HEK293 (cell line): ENCODE measurements around the gene LSM3.

ENCODE experiments used
- CTCF ChIA-PET: fragments of 350-600 bp; formaldehyde crosslinking; extraction: SDS; loops from one replicate; lab custom pipeline; 2021; ENCODE audit warnings: antibody characterized with exemption; lab: Yijun Ruan, JAX
- POLR2A ChIA-PET: fragments of 300-600 bp; formaldehyde crosslinking; extraction: SDS; loops from one replicate; lab custom pipeline; 2020; ENCODE audit warnings: antibody characterized with exemption, inconsistent platforms; lab: Yijun Ruan, JAX
- H3K27ac ChIP-seq: fragments of 200-500 bp; sonication (Bioruptor generic); 2 replicates; pipeline ENCODE4 v1.5.1; 2014; ENCODE audit warnings: low read depth, low read length, control low read depth, inconsistent platforms; ENCODE audit errors: extremely low read depth
- H3K36me3 ChIP-seq, 2 experiments: fragments of 200-500 bp in 1 of 2; sonication (Bioruptor generic) in 1 of 2; 1 replicate in 1 of 2; 2 replicates in 1 of 2; pipeline ENCODE4 v1.5.1; 2014 to 2017; ENCODE audit warnings: inconsistent platforms in 2 of 2, low read length in 2 of 2; ENCODE audit not compliant: control insufficient read depth in 2 of 2, insufficient read depth in 1 of 2
- H3K4me1 ChIP-seq: fragments of 200-500 bp; sonication (Bioruptor generic); 2 replicates; pipeline ENCODE4 v1.5.1; 2014; ENCODE audit warnings: mild to moderate bottlenecking, low read length, inconsistent platforms; ENCODE audit not compliant: control insufficient read depth, insufficient read depth
- H3K4me3 ChIP-seq: 2 replicates; pipeline ENCODE4 v1.5.1; 2011; ENCODE audit warnings: low read depth, mild to moderate bottlenecking, control low read depth, low read length, moderate library complexity
- H3K9me3 ChIP-seq: fragments of 200-500 bp; sonication (Bioruptor generic); 2 replicates; pipeline ENCODE4 v1.5.1; 2014; ENCODE audit warnings: low read depth, low read length, inconsistent platforms; ENCODE audit not compliant: control insufficient read depth, insufficient read depth
- GFI1B ChIP-seq: fragments of 450-650 bp; formaldehyde crosslinking; IDR thresholded peaks from 2 replicates; pipeline ENCODE4 v1.5.1; 2016; ENCODE audit warnings: missing biosample characterization, missing genetic modification characterization
- IKZF3 ChIP-seq: fragments of 450-650 bp; IDR thresholded peaks from 2 replicates; pipeline ENCODE4 v1.5.0; 2018; ENCODE audit warnings: missing biosample characterization, mild to moderate bottlenecking, missing genetic modification characterization, moderate library complexity
- MYNN ChIP-seq: fragments of 450-650 bp; formaldehyde crosslinking; IDR thresholded peaks from 2 replicates; pipeline ENCODE4 v1.5.1; 2016; ENCODE audit warnings: missing biosample characterization, missing genetic modification characterization, borderline replicate concordance
- SCRT1 ChIP-seq: fragments of 450-650 bp; formaldehyde crosslinking; IDR thresholded peaks from 2 replicates; pipeline ENCODE4 v1.5.1; 2016; ENCODE audit warnings: missing biosample characterization, missing genetic modification characterization, borderline replicate concordance
- SCRT2 ChIP-seq: fragments of 450-650 bp; formaldehyde crosslinking; IDR thresholded peaks from 2 replicates; pipeline ENCODE4 v1.5.1; 2016; ENCODE audit warnings: missing biosample characterization, missing genetic modification characterization
- SP7 ChIP-seq: fragments of 450-650 bp; formaldehyde crosslinking; IDR thresholded peaks from 2 replicates; pipeline ENCODE4 v1.5.1; 2016; ENCODE audit warnings: missing biosample characterization, missing genetic modification characterization
- ZNF169 ChIP-seq: fragments of 450-650 bp; formaldehyde crosslinking; IDR thresholded peaks from 2 replicates; pipeline ENCODE4 v1.5.1; 2016; ENCODE audit warnings: missing biosample characterization, missing genetic modification characterization
- ZNF214 ChIP-seq: fragments of 450-650 bp; formaldehyde crosslinking; IDR thresholded peaks from 2 replicates; pipeline ENCODE4 v1.5.1; 2017; ENCODE audit warnings: missing biosample characterization, mild to moderate bottlenecking, missing genetic modification characterization, borderline replicate concordance
- ZNF335 ChIP-seq: fragments of 450-650 bp; formaldehyde crosslinking; conservative IDR thresholded peaks from 2 replicates; pipeline ENCODE4 v1.5.1; 2016; ENCODE audit warnings: missing biosample characterization, missing genetic modification characterization
- ZNF341 ChIP-seq: fragments of 450-650 bp; formaldehyde crosslinking; IDR thresholded peaks from 2 replicates; pipeline ENCODE4; 2016; ENCODE audit warnings: low read depth, missing biosample characterization, missing genetic modification characterization
- ZNF473 ChIP-seq: fragments of 450-650 bp; formaldehyde crosslinking; IDR thresholded peaks from 2 replicates; pipeline ENCODE4 v1.5.1; 2017; ENCODE audit warnings: missing biosample characterization, missing genetic modification characterization
- ZNF560 ChIP-seq: fragments of 450-650 bp; formaldehyde crosslinking; IDR thresholded peaks from 2 replicates; pipeline ENCODE4 v1.5.1; 2017; ENCODE audit warnings: missing biosample characterization, missing genetic modification characterization, borderline replicate concordance
- ZNF664 ChIP-seq: fragments of 450-650 bp; formaldehyde crosslinking; IDR thresholded peaks from 2 replicates; pipeline ENCODE4 v1.5.1; 2016; ENCODE audit warnings: missing biosample characterization, missing genetic modification characterization
- ZNF701 ChIP-seq: fragments of 450-650 bp; formaldehyde crosslinking; IDR thresholded peaks from 2 replicates; pipeline ENCODE4 v1.5.1; 2016; ENCODE audit warnings: missing biosample characterization, missing genetic modification characterization
- ZNF843 ChIP-seq: fragments of 450-650 bp; formaldehyde crosslinking; IDR thresholded peaks from 2 replicates; pipeline ENCODE4 v1.5.1; 2016; ENCODE audit warnings: missing biosample characterization, missing genetic modification characterization
- TF ChIP-seq, protein P1 (sequence below): fragments of 450-650 bp; formaldehyde crosslinking; IDR thresholded peaks from 2 replicates; pipeline ENCODE4 v1.5.1; 2016; ENCODE audit warnings: missing biosample characterization, missing genetic modification characterization
- TF ChIP-seq, protein P2 (sequence below): fragments of 450-650 bp; formaldehyde crosslinking; IDR thresholded peaks from 2 replicates; pipeline ENCODE4 v1.5.1; 2016; ENCODE audit warnings: missing biosample characterization, missing genetic modification characterization
- TF ChIP-seq, protein P3 (sequence below): sonication (generic); formaldehyde crosslinking; IDR thresholded peaks from 2 replicates; pipeline ENCODE4 v1.8.1; 2022; ENCODE audit warnings: mild to moderate bottlenecking, moderate library complexity, missing genetic modification reagents
- TF ChIP-seq, protein P4 (sequence below): fragments of 450-650 bp; formaldehyde crosslinking; IDR thresholded peaks from 2 replicates; pipeline ENCODE4 v1.5.1; 2017; ENCODE audit warnings: missing biosample characterization, missing genetic modification characterization
- TF ChIP-seq, protein P5 (sequence below): fragments of 450-650 bp; formaldehyde crosslinking; IDR thresholded peaks from 2 replicates; pipeline ENCODE4 v1.5.1; 2016; ENCODE audit warnings: missing biosample characterization, missing genetic modification characterization
- TF ChIP-seq, protein P6 (sequence below): fragments of 450-650 bp; formaldehyde crosslinking; IDR thresholded peaks from 2 replicates; pipeline ENCODE4 v1.5.1; 2016; ENCODE audit warnings: missing biosample characterization, missing genetic modification characterization
- TF ChIP-seq, protein P7 (sequence below): fragments of 450-650 bp; formaldehyde crosslinking; IDR thresholded peaks from 2 replicates; pipeline ENCODE4 v1.5.1; 2017; ENCODE audit warnings: missing biosample characterization, missing genetic modification characterization
- TF ChIP-seq, protein P8 (sequence below): fragments of 450-650 bp; formaldehyde crosslinking; IDR thresholded peaks from 2 replicates; pipeline ENCODE4 v1.5.1; 2017; ENCODE audit warnings: missing biosample characterization, mild to moderate bottlenecking, missing genetic modification characterization, moderate library complexity

The LSM3 gene

DNA sequence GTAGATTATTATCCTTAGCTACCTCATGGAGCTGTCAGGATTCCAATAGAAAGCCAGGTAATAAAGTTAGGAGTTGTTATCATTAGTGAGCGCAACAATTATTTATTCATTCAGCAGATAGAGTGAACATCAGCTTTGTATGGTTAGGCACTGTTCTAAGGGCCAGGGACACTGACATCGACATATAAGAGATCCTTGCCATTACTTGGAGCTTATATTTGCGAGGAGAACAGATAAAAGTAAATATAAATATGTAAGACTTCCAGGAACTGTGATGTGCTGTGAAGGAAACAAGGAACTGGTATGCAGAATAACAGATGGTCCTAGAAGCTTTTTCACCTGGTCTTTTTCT lies 473 bp downstream of the LSM3 start:
- CTCF ChIA-PET, result interaction anchor here (0.7 to 1.6 kb wide), 4 partner anchors 13 to 282 kb away, joined by 3 to 8 read pairs (median 6); no protein-coding TSS in a partner anchor
- peak overlapping the region; percentile 87 for H3K4me3 ChIP-seq
- H3K4me1 ChIP-seq, result peaks cover 7% of the 10 kb centered on the region; the same call in 1 of the 2 replicates
- peak overlapping the region; percentile 53; the same call in 1 of the 2 replicates for H3K27ac ChIP-seq
- POLR2A ChIA-PET, result interaction anchor here (0.6 to 2.4 kb wide), 21 partner anchors 9 to 886 kb away, joined by 3 to 32 read pairs (median 4); partner anchors contain the start of genes CCDC174, CHCHD4, MRPS25 and TMEM43
- no peaks in the 10 kb centered on the region for H3K9me3 ChIP-seq
- H3K36me3 ChIP-seq, result peaks cover 16 to 33% of the 10 kb centered on the region in 2 experiments
- TF ChIP-seq ZNF473 (tag by site-specific recombination) (no peak), GFI1B (tag by site-specific recombination) (no peak), ZNF664 (tag by site-specific recombination) (no peak), ZNF843 (tag by site-specific recombination) (no peak), ZNF341 (tag by site-specific recombination) (no peak), SP7 (no peak)
- TF ChIP-seq, protein P1, sequence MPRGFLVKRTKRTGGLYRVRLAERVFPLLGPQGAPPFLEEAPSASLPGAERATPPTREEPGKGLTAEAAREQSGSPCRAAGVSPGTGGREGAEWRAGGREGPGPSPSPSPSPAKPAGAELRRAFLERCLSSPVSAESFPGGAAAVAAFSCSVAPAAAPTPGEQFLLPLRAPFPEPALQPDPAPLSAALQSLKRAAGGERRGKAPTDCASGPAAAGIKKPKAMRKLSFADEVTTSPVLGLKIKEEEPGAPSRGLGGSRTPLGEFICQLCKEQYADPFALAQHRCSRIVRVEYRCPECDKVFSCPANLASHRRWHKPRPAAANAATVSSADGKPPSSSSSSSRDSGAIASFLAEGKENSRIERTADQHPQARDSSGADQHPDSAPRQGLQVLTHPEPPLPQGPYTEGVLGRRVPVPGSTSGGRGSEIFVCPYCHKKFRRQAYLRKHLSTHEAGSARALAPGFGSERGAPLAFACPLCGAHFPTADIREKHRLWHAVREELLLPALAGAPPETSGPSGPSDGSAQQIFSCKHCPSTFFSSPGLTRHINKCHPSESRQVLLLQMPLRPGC, result no peak
- TF ChIP-seq, protein P2, sequence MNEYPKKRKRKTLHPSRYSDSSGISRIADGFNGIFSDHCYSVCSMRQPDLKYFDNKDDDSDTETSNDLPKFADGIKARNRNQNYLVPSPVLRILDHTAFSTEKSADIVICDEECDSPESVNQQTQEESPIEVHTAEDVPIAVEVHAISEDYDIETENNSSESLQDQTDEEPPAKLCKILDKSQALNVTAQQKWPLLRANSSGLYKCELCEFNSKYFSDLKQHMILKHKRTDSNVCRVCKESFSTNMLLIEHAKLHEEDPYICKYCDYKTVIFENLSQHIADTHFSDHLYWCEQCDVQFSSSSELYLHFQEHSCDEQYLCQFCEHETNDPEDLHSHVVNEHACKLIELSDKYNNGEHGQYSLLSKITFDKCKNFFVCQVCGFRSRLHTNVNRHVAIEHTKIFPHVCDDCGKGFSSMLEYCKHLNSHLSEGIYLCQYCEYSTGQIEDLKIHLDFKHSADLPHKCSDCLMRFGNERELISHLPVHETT (tag by site-specific recombination), result no peak
- TF ChIP-seq, protein P3, sequence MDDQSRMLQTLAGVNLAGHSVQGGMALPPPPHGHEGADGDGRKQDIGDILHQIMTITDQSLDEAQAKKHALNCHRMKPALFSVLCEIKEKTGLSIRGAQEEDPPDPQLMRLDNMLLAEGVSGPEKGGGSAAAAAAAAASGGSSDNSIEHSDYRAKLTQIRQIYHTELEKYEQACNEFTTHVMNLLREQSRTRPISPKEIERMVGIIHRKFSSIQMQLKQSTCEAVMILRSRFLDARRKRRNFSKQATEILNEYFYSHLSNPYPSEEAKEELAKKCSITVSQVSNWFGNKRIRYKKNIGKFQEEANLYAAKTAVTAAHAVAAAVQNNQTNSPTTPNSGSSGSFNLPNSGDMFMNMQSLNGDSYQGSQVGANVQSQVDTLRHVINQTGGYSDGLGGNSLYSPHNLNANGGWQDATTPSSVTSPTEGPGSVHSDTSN (CRISPR knock-in tag), result no peak
- TF ChIP-seq, all 188 proteins: peak for 0

DNA sequence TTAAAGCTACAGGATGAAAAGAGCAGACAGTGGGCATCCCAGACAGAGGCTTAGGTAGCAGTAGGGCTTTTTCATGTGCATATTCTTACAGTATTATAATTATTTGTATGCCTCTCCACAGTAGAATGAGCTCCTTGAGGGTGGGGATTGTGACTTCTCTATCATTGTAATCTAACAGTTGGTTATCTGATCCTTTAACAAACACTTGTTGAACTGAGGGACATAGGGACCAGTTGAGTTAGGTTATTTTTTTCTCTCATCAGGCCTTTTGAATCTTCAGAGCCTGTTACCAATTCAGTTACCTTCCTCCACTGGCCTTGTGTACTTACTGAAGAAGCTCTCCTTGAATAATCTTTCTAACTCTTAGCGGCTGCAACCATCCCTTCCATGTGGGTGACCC lies 1.2 kb downstream of the LSM3 start:
- ChIA-PET CTCF (interaction anchor here (0.5 to 2.1 kb wide), 3 partner anchors 24 to 831 kb away, joined by 4 to 11 read pairs (median 8); no protein-coding TSS in a partner anchor), POLR2A (interaction anchor here (2.0 to 2.4 kb wide), 2 partner anchors 13 to 55 kb away, joined by 11 to 32 read pairs; partner anchors contain the start of genes CHCHD4 and TMEM43)
- Histone ChIP-seq H3K9me3 (no peaks in the 10 kb centered on the region), H3K27ac (no peak overlapping the region), H3K4me3 (no peak overlapping the region), H3K4me1 (peaks cover 7% of the 10 kb centered on the region; the same call in 1 of the 2 replicates), H3K36me3 (peaks cover 16 to 37% of the 10 kb centered on the region in 2 experiments)
- no peak for TF ChIP-seq ZNF335 (tag by site-specific recombination)
- no peak for TF ChIP-seq ZNF169 (tag by site-specific recombination)
- TF ChIP-seq ZNF560 (tag by site-specific recombination), result no peak
- TF ChIP-seq SCRT2, result peak; percentile 89
- no peak for TF ChIP-seq IKZF3 (tag by site-specific recombination)
- no peak for TF ChIP-seq ZNF214 (tag by site-specific recombination)
- TF ChIP-seq MYNN, result no peak
- TF ChIP-seq, protein P4, sequence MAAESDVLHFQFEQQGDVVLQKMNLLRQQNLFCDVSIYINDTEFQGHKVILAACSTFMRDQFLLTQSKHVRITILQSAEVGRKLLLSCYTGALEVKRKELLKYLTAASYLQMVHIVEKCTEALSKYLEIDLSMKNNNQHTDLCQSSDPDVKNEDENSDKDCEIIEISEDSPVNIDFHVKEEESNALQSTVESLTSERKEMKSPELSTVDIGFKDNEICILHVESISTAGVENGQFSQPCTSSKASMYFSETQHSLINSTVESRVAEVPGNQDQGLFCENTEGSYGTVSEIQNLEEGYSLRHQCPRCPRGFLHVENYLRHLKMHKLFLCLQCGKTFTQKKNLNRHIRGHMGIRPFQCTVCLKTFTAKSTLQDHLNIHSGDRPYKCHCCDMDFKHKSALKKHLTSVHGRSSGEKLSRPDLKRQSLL (tag by site-specific recombination), result no peak
- TF ChIP-seq, protein P5, sequence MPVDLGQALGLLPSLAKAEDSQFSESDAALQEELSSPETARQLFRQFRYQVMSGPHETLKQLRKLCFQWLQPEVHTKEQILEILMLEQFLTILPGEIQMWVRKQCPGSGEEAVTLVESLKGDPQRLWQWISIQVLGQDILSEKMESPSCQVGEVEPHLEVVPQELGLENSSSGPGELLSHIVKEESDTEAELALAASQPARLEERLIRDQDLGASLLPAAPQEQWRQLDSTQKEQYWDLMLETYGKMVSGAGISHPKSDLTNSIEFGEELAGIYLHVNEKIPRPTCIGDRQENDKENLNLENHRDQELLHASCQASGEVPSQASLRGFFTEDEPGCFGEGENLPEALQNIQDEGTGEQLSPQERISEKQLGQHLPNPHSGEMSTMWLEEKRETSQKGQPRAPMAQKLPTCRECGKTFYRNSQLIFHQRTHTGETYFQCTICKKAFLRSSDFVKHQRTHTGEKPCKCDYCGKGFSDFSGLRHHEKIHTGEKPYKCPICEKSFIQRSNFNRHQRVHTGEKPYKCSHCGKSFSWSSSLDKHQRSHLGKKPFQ (tag by site-specific recombination), result no peak
- TF ChIP-seq, protein P6, sequence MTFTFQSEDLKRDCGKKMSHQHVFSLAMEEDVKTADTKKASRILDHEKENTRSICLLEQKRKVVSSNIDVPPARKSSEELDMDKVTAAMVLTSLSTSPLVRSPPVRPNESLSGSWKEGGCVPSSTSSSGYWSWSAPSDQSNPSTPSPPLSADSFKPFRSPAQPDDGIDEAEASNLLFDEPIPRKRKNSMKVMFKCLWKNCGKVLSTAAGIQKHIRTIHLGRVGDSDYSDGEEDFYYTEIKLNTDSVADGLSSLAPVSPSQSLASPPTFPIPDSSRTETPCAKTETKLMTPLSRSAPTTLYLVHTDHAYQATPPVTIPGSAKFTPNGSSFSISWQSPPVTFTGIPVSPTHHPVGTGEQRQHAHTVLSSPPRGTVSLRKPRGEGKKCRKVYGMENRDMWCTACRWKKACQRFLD, result no peak
- peak; percentile 75 for TF ChIP-seq SCRT1 (tag by site-specific recombination)
- TF ChIP-seq, protein P7, sequence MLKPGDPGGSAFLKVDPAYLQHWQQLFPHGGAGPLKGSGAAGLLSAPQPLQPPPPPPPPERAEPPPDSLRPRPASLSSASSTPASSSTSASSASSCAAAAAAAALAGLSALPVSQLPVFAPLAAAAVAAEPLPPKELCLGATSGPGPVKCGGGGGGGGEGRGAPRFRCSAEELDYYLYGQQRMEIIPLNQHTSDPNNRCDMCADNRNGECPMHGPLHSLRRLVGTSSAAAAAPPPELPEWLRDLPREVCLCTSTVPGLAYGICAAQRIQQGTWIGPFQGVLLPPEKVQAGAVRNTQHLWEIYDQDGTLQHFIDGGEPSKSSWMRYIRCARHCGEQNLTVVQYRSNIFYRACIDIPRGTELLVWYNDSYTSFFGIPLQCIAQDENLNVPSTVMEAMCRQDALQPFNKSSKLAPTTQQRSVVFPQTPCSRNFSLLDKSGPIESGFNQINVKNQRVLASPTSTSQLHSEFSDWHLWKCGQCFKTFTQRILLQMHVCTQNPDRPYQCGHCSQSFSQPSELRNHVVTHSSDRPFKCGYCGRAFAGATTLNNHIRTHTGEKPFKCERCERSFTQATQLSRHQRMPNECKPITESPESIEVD, result no peak
- TF ChIP-seq, protein P8, sequence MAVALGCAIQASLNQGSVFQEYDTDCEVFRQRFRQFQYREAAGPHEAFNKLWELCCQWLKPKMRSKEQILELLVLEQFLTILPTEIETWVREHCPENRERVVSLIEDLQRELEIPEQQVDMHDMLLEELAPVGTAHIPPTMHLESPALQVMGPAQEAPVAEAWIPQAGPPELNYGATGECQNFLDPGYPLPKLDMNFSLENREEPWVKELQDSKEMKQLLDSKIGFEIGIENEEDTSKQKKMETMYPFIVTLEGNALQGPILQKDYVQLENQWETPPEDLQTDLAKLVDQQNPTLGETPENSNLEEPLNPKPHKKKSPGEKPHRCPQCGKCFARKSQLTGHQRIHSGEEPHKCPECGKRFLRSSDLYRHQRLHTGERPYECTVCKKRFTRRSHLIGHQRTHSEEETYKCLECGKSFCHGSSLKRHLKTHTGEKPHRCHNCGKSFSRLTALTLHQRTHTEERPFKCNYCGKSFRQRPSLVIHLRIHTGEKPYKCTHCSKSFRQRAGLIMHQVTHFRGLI, result no peak
- no peak for TF ChIP-seq ZNF701 (tag by site-specific recombination)
